GM12872 (cell line): ENCODE data around the gene ZNF599.

Experiments
- TF ChIP-seq, protein P1 (sequence below): IDR thresholded peaks from 3 replicates; pipeline ENCODE4 v1.5.1; 2011; ENCODE audit warnings: low read depth, mild to moderate bottlenecking, low read length, moderate library complexity; ENCODE audit not compliant: insufficient read depth

The ZNF599 gene

DNA sequence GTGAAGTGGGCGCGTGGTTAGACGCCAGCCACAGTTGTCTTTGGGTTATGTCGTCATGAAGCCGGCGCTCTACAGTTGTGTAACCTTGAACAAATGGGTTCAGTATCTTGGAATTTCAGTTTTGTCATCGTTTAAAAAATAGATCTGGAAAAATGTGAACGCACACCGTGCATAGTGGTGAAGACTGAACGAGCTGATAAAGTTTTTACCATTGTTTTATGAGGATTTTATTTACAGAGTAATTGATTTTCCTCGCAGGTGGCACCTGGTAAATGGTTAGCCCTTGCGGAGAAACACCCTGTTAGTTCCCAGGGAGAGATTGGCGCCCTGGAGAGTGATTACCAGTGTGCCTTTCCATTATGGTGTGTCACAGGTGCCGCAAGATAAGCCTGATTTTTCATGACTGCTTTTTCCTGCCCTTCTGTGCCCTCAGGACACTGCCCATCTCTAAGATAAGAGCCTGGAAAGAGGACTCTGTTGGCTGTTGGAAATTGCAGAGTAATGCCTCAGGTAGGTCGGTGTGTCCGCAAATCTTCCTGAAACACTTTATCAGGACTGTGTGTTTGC, 38.4 kb downstream of the ZNF599 start:
- TF ChIP-seq, protein P1, sequence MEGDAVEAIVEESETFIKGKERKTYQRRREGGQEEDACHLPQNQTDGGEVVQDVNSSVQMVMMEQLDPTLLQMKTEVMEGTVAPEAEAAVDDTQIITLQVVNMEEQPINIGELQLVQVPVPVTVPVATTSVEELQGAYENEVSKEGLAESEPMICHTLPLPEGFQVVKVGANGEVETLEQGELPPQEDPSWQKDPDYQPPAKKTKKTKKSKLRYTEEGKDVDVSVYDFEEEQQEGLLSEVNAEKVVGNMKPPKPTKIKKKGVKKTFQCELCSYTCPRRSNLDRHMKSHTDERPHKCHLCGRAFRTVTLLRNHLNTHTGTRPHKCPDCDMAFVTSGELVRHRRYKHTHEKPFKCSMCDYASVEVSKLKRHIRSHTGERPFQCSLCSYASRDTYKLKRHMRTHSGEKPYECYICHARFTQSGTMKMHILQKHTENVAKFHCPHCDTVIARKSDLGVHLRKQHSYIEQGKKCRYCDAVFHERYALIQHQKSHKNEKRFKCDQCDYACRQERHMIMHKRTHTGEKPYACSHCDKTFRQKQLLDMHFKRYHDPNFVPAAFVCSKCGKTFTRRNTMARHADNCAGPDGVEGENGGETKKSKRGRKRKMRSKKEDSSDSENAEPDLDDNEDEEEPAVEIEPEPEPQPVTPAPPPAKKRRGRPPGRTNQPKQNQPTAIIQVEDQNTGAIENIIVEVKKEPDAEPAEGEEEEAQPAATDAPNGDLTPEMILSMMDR, result no peak

DNA sequence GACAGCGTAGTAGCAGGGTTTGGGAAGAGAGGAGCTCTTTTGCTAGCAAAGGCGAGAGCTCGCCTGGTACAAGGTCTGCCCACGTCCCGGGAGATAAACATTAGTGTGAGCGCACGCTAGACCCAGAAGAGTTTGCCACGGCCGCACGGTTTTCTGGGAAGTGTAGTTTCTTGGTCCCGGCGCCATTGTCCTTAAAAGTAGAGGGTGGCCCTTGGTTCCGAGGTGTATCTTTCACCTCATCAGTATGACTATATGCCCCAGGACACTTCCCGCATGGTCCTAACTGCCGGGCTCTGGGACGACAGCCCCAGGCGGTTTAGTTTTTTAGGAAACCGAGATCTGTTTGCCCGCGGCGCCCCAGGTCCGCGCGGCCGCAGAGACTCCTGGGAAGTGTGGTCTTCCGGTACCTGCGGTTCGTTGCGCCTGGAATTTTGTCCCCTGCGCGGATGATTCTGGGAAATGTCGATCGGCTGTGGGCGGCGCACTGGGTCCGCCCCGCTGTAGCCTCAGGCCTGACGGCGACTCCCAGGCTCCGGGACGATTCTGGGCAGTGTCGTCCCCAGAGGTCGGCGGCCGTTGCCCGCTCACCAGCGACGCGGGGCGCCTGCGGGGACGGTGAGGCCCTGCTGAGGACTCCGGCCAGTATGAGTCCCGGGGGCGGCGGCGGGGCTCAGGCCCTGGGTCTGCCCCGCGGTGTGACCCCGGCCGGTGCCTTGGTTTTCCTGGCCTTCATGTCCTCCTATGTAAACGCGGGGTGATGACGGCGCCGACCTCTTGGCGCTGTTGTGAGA, 39.1 kb downstream of the ZNF599 start, which contains the start of gene ZNF181:
Gene ZNF181, plus strand, starts transcription at position 498 of the 791 bp plus-strand sequence. CDS start 795 bp downstream, outside the sequence.
- TF ChIP-seq, protein P1, result no peak

DNA sequence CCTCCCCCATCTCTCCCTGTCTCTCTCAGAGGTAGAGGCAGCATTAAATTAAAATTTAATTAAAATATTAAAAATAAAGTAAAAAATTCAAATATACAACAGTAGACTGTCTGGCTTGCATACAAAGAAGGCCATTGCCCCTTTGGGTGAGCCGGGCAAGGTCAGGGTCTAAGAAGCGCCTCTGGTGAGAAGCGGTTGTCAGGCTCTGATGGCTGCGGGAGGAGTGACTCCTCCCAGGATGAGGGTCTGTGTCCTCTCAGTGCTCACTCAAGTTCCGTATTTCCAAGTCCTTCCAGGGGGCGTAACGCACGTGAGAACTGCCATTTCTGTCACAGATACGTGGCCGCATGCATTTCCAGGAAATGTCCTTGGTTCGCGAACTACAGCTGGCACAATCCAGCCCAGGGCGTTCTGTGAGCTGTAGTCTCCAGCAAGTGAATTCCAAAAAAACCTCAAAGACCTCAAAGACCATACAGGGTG, 39.7 kb downstream of the ZNF599 start:
- TF ChIP-seq, protein P1, result no peak

DNA sequence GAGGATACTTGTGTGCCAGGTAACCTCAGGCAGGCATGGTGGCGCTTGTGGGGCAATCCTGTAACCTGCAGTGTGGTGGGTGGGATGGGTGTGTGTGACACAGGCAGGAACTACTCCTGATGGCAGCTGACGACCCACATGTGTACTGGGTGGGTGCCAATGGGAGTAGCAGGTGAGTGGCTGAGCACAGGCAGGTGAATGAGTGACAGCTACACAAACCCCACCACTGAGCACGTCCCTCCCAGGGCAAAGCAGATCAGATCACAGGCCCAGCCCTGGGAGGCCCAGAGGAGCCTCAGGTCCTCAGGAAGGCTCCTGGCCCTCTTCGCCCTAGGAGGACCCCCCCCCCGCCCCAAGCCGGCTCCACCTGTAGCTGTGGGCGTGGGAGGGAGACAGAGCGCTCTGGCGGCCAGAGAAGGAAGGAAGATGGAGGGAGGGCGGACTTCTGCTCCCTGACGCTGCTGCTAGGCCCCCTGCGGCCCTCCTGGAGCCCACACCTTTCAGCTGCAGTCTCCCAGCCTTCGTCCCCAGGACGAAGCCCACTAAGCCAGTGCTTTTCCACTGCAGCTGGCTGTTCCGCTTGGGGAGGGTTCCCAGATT, 40.3 kb downstream of the ZNF599 start:
- TF ChIP-seq, protein P1, result no peak

DNA sequence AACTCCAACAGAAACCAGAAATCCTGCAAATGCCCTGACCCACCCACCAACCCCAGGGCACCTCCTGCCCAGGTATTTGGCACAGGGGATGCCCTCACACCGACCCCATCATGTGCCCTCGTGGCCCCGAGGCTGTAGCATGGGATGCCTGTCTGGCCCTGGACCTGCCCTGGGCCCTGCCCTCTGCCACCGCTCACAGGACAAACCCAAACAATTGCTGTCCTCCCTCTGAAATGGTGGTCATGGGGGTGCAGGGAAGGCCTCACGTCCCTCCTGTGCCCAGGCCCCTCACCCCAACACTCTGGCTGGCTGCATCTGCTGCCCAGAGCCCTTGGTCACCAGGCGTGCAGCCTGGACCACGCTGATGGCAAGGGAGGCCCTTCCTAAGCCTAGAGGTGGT, 41.1 kb downstream of the ZNF599 start:
- TF ChIP-seq, protein P1, result no peak

DNA sequence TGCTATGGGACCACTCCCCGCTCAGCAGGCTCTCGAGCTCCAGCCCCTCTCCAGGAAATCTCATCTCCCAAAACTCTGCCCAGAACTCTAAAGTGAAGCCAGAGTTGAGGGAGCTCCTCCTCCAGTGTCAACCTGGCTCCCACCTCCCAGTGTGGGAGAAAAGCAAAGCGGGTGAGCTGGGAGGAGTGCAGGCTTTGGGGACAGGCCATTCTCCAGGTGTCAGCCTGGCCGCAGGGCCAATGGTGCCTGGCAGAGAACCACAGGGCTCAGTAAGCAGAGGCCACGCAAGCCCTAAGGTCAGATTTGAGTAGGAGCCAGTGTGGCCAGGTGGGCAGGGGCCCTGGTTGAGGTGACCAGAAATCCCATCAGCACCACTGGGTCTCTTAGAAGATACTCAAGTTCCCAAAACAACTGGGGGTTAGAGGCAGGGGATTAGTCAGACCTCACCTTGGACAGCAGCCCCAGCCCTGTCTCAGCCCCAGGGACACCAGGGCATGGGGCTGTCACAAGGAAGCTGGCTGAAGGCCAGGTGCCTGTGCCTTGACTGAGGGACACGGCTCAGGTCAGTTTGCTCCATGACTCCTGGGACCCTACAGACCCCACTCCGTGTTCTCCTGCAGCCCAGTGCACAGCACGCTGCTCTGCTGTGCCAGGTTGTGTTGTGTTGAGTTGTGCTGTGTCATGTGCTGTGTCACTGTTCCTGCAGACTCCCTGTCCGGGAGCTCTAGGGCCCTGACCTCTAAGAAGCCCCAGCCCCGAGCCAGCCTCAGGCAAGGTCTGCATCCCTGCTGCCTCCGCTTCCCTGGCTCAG, 41.8 kb downstream of the ZNF599 start:
- TF ChIP-seq, protein P1, result no peak

DNA sequence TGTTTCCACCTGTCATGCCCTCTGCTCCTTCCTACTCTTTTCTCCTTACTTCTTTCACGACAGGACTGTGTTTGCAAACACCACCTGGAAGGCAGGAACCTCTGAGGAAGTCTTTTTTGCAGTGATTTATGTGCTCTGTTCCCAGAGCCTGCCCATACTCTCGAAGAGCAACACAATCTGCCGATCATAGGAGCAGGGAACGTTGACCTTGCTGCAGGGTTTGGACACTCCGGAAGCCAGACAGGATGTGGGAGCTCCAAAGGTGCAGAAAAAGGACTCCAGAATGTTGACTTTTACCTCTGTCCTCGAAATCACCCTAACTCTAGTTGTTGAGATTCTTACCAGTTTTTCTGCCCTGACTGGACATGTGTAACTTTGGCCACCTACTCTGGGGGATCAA, 47.6 kb downstream of the ZNF599 start:
- TF ChIP-seq, protein P1, result no peak
